K562 (cell line): ENCODE data around the gene TMEM176A. TPM values are rescaled to one million over a fixed set of nuclear protein-coding genes. Genes with fewer than 3 reads are reported as not detected.

Experiments used
- ATAC-seq: fragments of 200-7000 bp; cut with Tn5 transposase; 3 replicates; pipeline ENCODE4 v1.9.1; 2020; ENCODE audit warnings: moderate library complexity
- BruUV-seq: library from RNA; stranded (reverse); fragments of 400-500 nt; replicated peaks from 2 replicates; lab custom pipeline; 2021; lab: Mats Ljungman, UMichigan
- CTCF ChIA-PET: fragments of 300-600 bp; formaldehyde crosslinking; extraction: SDS; loops from one replicate; lab custom pipeline; 2021; ENCODE audit warnings: low intra/inter-chr PET ratio; lab: Yijun Ruan, JAX
- POLR2A ChIA-PET: fragments of 300-600, 350-650 bp; sonication (Branson Sonifier 250); formaldehyde crosslinking; extraction: SDS; loops from one replicate; lab custom pipeline; 2021; ENCODE audit warnings: antibody characterized with exemption, inconsistent platforms; lab: Yijun Ruan, JAX
- DNase-seq, 4 experiments: peaks; one replicate each; pipeline versions ENCODE4 v3.0.0 to v3.0.0-alpha.2; 2011 to 2018; ENCODE audit warnings: low spot score in 3 of 4, mixed read lengths in 3 of 4; ENCODE audit errors: extremely low read depth in 1 of 4
- FAIRE-seq: peaks from 2 replicates; lab custom pipeline; 2011; peaks lifted over from hg19 to GRCh38; lab: Jason Lieb, UNC
- H2AFZ ChIP-seq: 2 replicates; pipeline ENCODE4 v1.6.0; 2011; ENCODE audit warnings: low read depth, low read length, control low read depth, inconsistent platforms
- H3K27ac ChIP-seq: fragments of 200-600 bp; 3 replicates; pipeline ENCODE4 v1.8.0; 2011; ENCODE audit warnings: low read depth, mild to moderate bottlenecking, control low read depth, inconsistent platforms, low read length, moderate library complexity, mixed read lengths; ENCODE audit errors: extremely low read depth
- H3K27me3 ChIP-seq, 2 experiments: fragments of 300-600 bp in 1 of 2; 2 replicates in 1 of 2; 3 replicates in 1 of 2; pipeline versions ENCODE4 v1.6.0 to v1.8.0; 2011; ENCODE audit warnings: inconsistent platforms in 2 of 2, low read length in 2 of 2, mild to moderate bottlenecking in 1 of 2, mixed read lengths in 1 of 2, moderate library complexity in 1 of 2; ENCODE audit not compliant: control insufficient read depth in 2 of 2, insufficient read depth in 2 of 2
- H3K36me3 ChIP-seq: fragments of 300-600 bp; 3 replicates; pipeline ENCODE4 v1.8.0; 2011; ENCODE audit warnings: mild to moderate bottlenecking, low read length, inconsistent platforms; ENCODE audit not compliant: control insufficient read depth, insufficient read depth
- H3K4me1 ChIP-seq, 2 experiments: fragments of 200-600 bp in 1 of 2; replicated peaks in 1 of 2; 2 replicates in 1 of 2; 3 replicates in 1 of 2; pipeline versions ENCODE4 v1.5.1 to v1.8.0; 2011; ENCODE audit warnings: inconsistent platforms in 2 of 2, low read length in 2 of 2, mild to moderate bottlenecking in 1 of 2, mixed read lengths in 1 of 2, moderate library complexity in 1 of 2; ENCODE audit not compliant: control insufficient read depth in 2 of 2, insufficient read depth in 2 of 2
- H3K4me2 ChIP-seq: 2 replicates; pipeline ENCODE4 v1.6.1; 2011; ENCODE audit warnings: low read length, control low read depth, inconsistent platforms, mixed read lengths; ENCODE audit not compliant: insufficient read depth
- H3K4me3 ChIP-seq: fragments of 200-600 bp; sonication (generic), shearing (Covaris generic); 2 replicates; pipeline ENCODE4 v1.5.1; 2016; ENCODE audit warnings: control low read depth, inconsistent platforms
- H3K79me2 ChIP-seq: fragments of 200-600 bp; 3 replicates; pipeline ENCODE4 v1.8.0; 2011; ENCODE audit warnings: low read length, inconsistent platforms; ENCODE audit not compliant: control insufficient read depth, insufficient read depth
- H3K9ac ChIP-seq, 2 experiments: 2 replicates each; pipeline versions ENCODE4 v1.6.0 to v1.6.1; 2011; ENCODE audit warnings: low read depth in 2 of 2, low read length in 2 of 2, control low read depth in 1 of 2, inconsistent platforms in 1 of 2, mild to moderate bottlenecking in 1 of 2, mixed read lengths in 1 of 2; ENCODE audit not compliant: insufficient read depth in 1 of 2
- H3K9me1 ChIP-seq: one replicate; pipeline ENCODE4 v1.6.0; 2011; ENCODE audit warnings: inconsistent platforms, mild to moderate bottlenecking, low read length, moderate library complexity; ENCODE audit not compliant: control insufficient read depth, insufficient read depth
- H3K9me3 ChIP-seq: replicated peaks from 2 replicates; pipeline ENCODE4 v1.5.1; 2011; ENCODE audit warnings: low read depth, low read length, inconsistent platforms; ENCODE audit not compliant: control insufficient read depth, insufficient read depth
- H4K20me1 ChIP-seq: replicated peaks from 2 replicates; pipeline ENCODE4 v1.6.1; 2011; ENCODE audit warnings: low read length, inconsistent platforms, mixed read lengths; ENCODE audit not compliant: control insufficient read depth, insufficient read depth
- CBX1 ChIP-seq: sonication (generic); IDR thresholded peaks from 2 replicates; pipeline ENCODE4 v1.6.1; 2016; ENCODE audit warnings: antibody characterized with exemption, low read depth, mild to moderate bottlenecking
- CBX3 ChIP-seq, 2 experiments: IDR thresholded peaks; 1 replicate in 1 of 2; 2 replicates in 1 of 2; pipeline ENCODE4 v1.6.1; 2012; ENCODE audit warnings: inconsistent platforms in 2 of 2, low read length in 2 of 2, borderline replicate concordance in 1 of 2, control low read depth in 1 of 2
- MTA3 ChIP-seq: fragments of 450-650 bp; formaldehyde crosslinking; IDR thresholded peaks from 2 replicates; pipeline ENCODE4 v1.6.1; 2017; ENCODE audit warnings: mild to moderate bottlenecking, borderline replicate concordance
- PHTF2 ChIP-seq: fragments of 250-450 bp; sonication (Bioruptor Pico); IDR thresholded peaks from 2 replicates; pipeline ENCODE4 v1.5.0; 2021; ENCODE audit warnings: mild to moderate bottlenecking
- TFE3 ChIP-seq: fragments of 450-650 bp; formaldehyde crosslinking; IDR thresholded peaks from 2 replicates; pipeline ENCODE4 v1.4.0; 2020; ENCODE audit warnings: mild to moderate bottlenecking, mixed read lengths
- TRIM28 ChIP-seq: fragments of 450-650 bp; IDR thresholded peaks from 2 replicates; pipeline ENCODE4 v1.6.1; 2017
- XRCC5 ChIP-seq: fragments of 200-400 bp; formaldehyde crosslinking; IDR thresholded peaks from 2 replicates; pipeline ENCODE4 v1.6.1; 2017; ENCODE audit warnings: low read depth, mild to moderate bottlenecking, low read length
- WGBS: fragments of 100-300 bp; shearing (Covaris generic); methylation state at CpG from one replicate; pipeline ENCODE4 v1.1.6; 2016; ENCODE audit warnings: low coverage, mixed read lengths; ENCODE audit not compliant: insufficient coverage; ENCODE audit errors: missing lambda C conversion rate; 5-methylcytosine and 5-hydroxymethylcytosine counted together
- in situ Hi-C: fragments of 300-500 bp; cut with MboI; formaldehyde crosslinking; loops from 4 replicates; pipeline ENCODE4 v1.15.0; 2018; ENCODE audit warnings: inconsistent platforms, mixed read lengths
- intact Hi-C: fragments of 100-400 bp; cut with micrococcal nuclease; formaldehyde crosslinking; loops from 2 replicates; pipeline ENCODE4 v1.14.2; 2022
- polyA plus RNA-seq, 8 experiments: library from polyadenylated mRNA; depleted of rRNA in 4 of 8; stranded (reverse) in 5 of 8; unstranded in 3 of 8; fragments of >200 nt; fragmentation: Nextera tagmentation in 2 of 8; fragmentation: Illumina TruSeq in 1 of 8; extraction: Ambion mirVana in 2 of 8; extraction: Trizol in 1 of 8; gene quantifications; 2 replicates each; pipeline versions ENCODE4 v1.2.1 to v1.2.3, GENCODE V29; 2011 to 2014; ENCODE audit warnings: inconsistent platforms in 1 of 8, missing spikeins in 1 of 8
- total RNA-seq, 7 experiments: library from RNA; depleted of rRNA in 6 of 7; stranded (reverse); fragments of >200 nt in 6 of 7; fragmentation: Illumina TruSeq in 2 of 7; extraction: Trizol in 2 of 7; gene quantifications; 2 replicates each; pipeline versions ENCODE4 v1.2.1 to v1.2.3, GENCODE V29; 2011 to 2021; ENCODE audit warnings: low replicate concordance in 1 of 7

TMEM176A gene
- total and polyA plus RNA-seq, 9 of the 15 experiments (the other 6 are each of a cell fraction or from before 2014, with no cell fraction given), result 0.31 TPM; not detected in 8

- in situ Hi-C loops, result no loop called here
- no peaks in the 10 kb centered on the region for H4K20me1 ChIP-seq
- no peak overlapping the region for H3K9ac ChIP-seq
- ATAC-seq (no peak), DNase-seq (no peak), FAIRE-seq (no peak)
- no peaks in the 10 kb centered on the region for H3K9me1 ChIP-seq
- ChIA-PET POLR2A (interaction anchor here (0.7 kb wide), 2 partner anchors 33 to 89 kb away, joined by 3 to 4 read pairs; no protein-coding TSS in a partner anchor), CTCF (no interaction called here)
- intact Hi-C loops, result no loop called here
- no peaks in the 10 kb centered on the region; the same call in 1 of the 2 replicates for H3K9me3 ChIP-seq
- no peaks in the 10 kb centered on the region for H3K79me2 ChIP-seq
- H3K4me1 ChIP-seq, result peaks cover 0 to 18% of the 10 kb centered on the region in 2 experiments; a peak in 2 of 5 replicates
- no peak overlapping the region for H2AFZ ChIP-seq
- H3K27me3 ChIP-seq, result peaks cover 39 to 57% of the 10 kb centered on the region in 2 experiments; a peak in 4 of 5 replicates
- 0% methylated on average over 5 of the region's 5 CpGs for WGBS
- no peak overlapping the region for H3K27ac ChIP-seq
- TF ChIP-seq PHTF2 (CRISPR knock-in tag) (no peak), TFE3 (CRISPR knock-in tag) (0 out of 2 replicates have a peak, but pooled peaks have one; percentile 16)
- no TSS peak for BruUV-seq
- H3K36me3 ChIP-seq, result no peaks in the 10 kb centered on the region
- no peak overlapping the region for H3K4me3 ChIP-seq
- no peak overlapping the region for H3K4me2 ChIP-seq
Measured at GRCh38 chr7:150804802-150805201, 4.2 kb downstream of the TMEM176A start.

DNA sequence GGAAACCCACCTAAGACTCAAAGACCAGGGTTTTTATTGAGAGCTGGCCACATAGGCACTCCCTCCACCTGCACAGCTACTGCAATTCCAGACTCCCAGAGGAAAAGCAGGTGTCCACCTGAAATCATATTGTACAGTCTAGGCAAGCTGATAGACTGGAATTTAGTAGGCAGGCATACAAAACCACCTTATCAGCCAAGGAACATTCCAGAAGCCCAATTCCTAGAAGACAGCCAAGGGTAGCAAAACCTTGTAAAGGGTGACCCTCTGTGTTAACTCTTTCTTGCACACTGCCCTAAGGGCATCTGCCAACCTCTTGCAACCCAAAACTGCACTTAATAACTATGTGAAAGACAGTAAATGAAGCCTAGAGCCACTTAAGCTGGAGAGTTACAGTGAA, 5.3 kb downstream of the TMEM176A start:
- ATAC-seq (no peak), FAIRE-seq (no peak), DNase-seq (no peak)
- no peaks in the 10 kb centered on the region for H3K79me2 ChIP-seq
- peaks cover 0 to 8% of the 10 kb centered on the region in 2 experiments; a peak in 1 of 5 replicates for H3K4me1 ChIP-seq
- H3K4me3 ChIP-seq, result no peak overlapping the region
- CTCF ChIA-PET, result no interaction called here
- H3K4me2 ChIP-seq, result no peak overlapping the region
- H3K9ac ChIP-seq, result no peak overlapping the region
- in situ Hi-C loops (no loop called here), intact Hi-C loops (no loop called here)
- no peaks in the 10 kb centered on the region for H3K9me1 ChIP-seq
- no TSS peak for BruUV-seq
- peaks cover 33 to 48% of the 10 kb centered on the region in 2 experiments; a peak in 4 of 5 replicates for H3K27me3 ChIP-seq
- no peak overlapping the region for H2AFZ ChIP-seq
- H3K27ac ChIP-seq, result no peak overlapping the region
- 0 out of 2 replicates have a peak, but pooled peaks have one; percentile 28 for TF ChIP-seq TRIM28
- TF ChIP-seq MTA3, result peak; percentile 55; the same call in 1 of the 2 replicates
- TF ChIP-seq CBX1, result 0 out of 2 replicates have a peak, but pooled peaks have one; percentile 43
- TF ChIP-seq CBX3 (IDR thresholded peaks at IDR 0.05; ENCODE audit: borderline replicate concordance in 1 of 2, low read length in 2 of 2), result peak in 1 of 2 experiments; percentile 53; a peak in 1 of 3 replicates
- TF ChIP-seq XRCC5, result no peak
- no peaks in the 10 kb centered on the region for H4K20me1 ChIP-seq
- POLR2A ChIA-PET, result no interaction called here
- no peaks in the 10 kb centered on the region; the same call in 1 of the 2 replicates for H3K9me3 ChIP-seq
- no peaks in the 10 kb centered on the region for H3K36me3 ChIP-seq
